SJSA1 (cell line): ENCODE results near the gene MRC2. TPM values are rescaled to one million over a fixed set of nuclear protein-coding genes. Genes with fewer than 3 reads are reported as not detected.
"Not testable (repeated sequence)": the region's sequence is repeated elsewhere in the genome, so short reads cannot be mapped to it uniquely, and the experiment has no call there.

Experiments
- DNase-seq, 2 experiments: peaks; one replicate each; pipeline ENCODE4 v3.0.0-alpha.2; 2015 to 2020; ENCODE audit warnings: low spot score in 2 of 2, low read depth in 1 of 2
- H3K27ac ChIP-seq: fragments of 250-450 bp; sonication (Bioruptor Pico); 2 replicates; pipeline ENCODE4 v1.5.1; 2020; ENCODE audit warnings: mild to moderate bottlenecking, moderate library complexity
- H3K27me3 ChIP-seq: fragments of 250-450 bp; sonication (Bioruptor Pico); replicated peaks from 2 replicates; pipeline ENCODE4 v1.5.1; 2020; ENCODE audit warnings: mild to moderate bottlenecking, moderate library complexity
- H3K36me3 ChIP-seq: fragments of 250-450 bp; sonication (Bioruptor Pico); 2 replicates; pipeline ENCODE4 v1.5.1; 2020; ENCODE audit warnings: mild to moderate bottlenecking
- H3K4me1 ChIP-seq: fragments of 250-450 bp; sonication (Bioruptor Pico); replicated peaks from 2 replicates; pipeline ENCODE4 v1.6.1; 2021; ENCODE audit warnings: mild to moderate bottlenecking
- H3K4me3 ChIP-seq: fragments of 250-450 bp; sonication (Bioruptor Pico); 2 replicates; pipeline ENCODE4 v1.5.1; 2020; ENCODE audit warnings: mild to moderate bottlenecking
- H3K9me3 ChIP-seq: fragments of 250-450 bp; sonication (Bioruptor Pico); replicated peaks from 2 replicates; pipeline ENCODE4 v1.5.1; 2020; ENCODE audit warnings: mild to moderate bottlenecking
- total RNA-seq: library from RNA; depleted of rRNA; stranded (reverse); fragments of >200 nt; shearing (Covaris generic); gene quantifications from 2 replicates; pipeline ENCODE4 v1.2.3, GENCODE V29; 2014

MRC2 gene
- total RNA-seq, 1 experiment from 2014 or later: 202 TPM

GRCh38 chr17:62676952-62677596, 49.6 kb downstream of the MRC2 start:
- Histone ChIP-seq H3K4me3 (no peak overlapping the region), H3K27me3 (no peaks in the 10 kb centered on the region), H3K36me3 (peaks cover 96% of the 10 kb centered on the region), H3K9me3 (no peaks in the 10 kb centered on the region), H3K27ac (no peak overlapping the region), H3K4me1 (no peaks in the 10 kb centered on the region)
- no peak for DNase-seq

GRCh38 chr17:62678214-62678919, 50.9 kb downstream of the MRC2 start:
- DNase-seq: no peak
- no peaks in the 10 kb centered on the region for H3K27me3 ChIP-seq
- peaks cover 94% of the 10 kb centered on the region for H3K36me3 ChIP-seq
- no peaks in the 10 kb centered on the region for H3K4me1 ChIP-seq
- no peak overlapping the region for H3K4me3 ChIP-seq
- no peaks in the 10 kb centered on the region for H3K9me3 ChIP-seq
- H3K27ac ChIP-seq: no peak overlapping the region

GRCh38 chr17:62679866-62680377, 52.5 kb downstream of the MRC2 start:
- no peak overlapping the region for H3K4me3 ChIP-seq
- no peak for DNase-seq
- H3K27ac ChIP-seq: no peak overlapping the region
- no peaks in the 10 kb centered on the region for H3K4me1 ChIP-seq
- no peaks in the 10 kb centered on the region for H3K27me3 ChIP-seq
- H3K36me3 ChIP-seq: peaks cover 92% of the 10 kb centered on the region
- no peaks in the 10 kb centered on the region for H3K9me3 ChIP-seq

- no peak overlapping the region for H3K4me3 ChIP-seq
- H3K4me1 ChIP-seq: no peaks in the 10 kb centered on the region
- no peak for DNase-seq
- no peaks in the 10 kb centered on the region for H3K27me3 ChIP-seq
- H3K36me3 ChIP-seq: peaks cover 91% of the 10 kb centered on the region
- no peaks in the 10 kb centered on the region for H3K9me3 ChIP-seq
- H3K27ac ChIP-seq: no peak overlapping the region
Measured at GRCh38 chr17:62680541-62681052, 53.1 kb downstream of the MRC2 start.

GRCh38 chr17:62681061-62681938, 53.8 kb downstream of the MRC2 start:
- H3K27me3 ChIP-seq: no peaks in the 10 kb centered on the region
- peaks cover 91% of the 10 kb centered on the region for H3K36me3 ChIP-seq
- no peaks in the 10 kb centered on the region for H3K9me3 ChIP-seq
- H3K27ac ChIP-seq: no peak overlapping the region
- H3K4me1 ChIP-seq: no peaks in the 10 kb centered on the region
- no peak overlapping the region for H3K4me3 ChIP-seq
- DNase-seq: no peak

- Histone ChIP-seq H3K36me3 (peaks cover 91% of the 10 kb centered on the region), H3K9me3 (no peaks in the 10 kb centered on the region)
Measured at GRCh38 chr17:62681939-62682381, 54.5 kb downstream of the MRC2 start.

GRCh38 chr17:62684179-62684578, 56.7 kb downstream of the MRC2 start:
- Histone ChIP-seq H3K36me3 (peaks cover 95% of the 10 kb centered on the region), H3K27ac (no peak overlapping the region), H3K27me3 (no peaks in the 10 kb centered on the region), H3K9me3 (no peaks in the 10 kb centered on the region), H3K4me1 (no peaks in the 10 kb centered on the region), H3K4me3 (no peak overlapping the region)
- DNase-seq: no peak

More at GRCh38 chr17:62681939-62682381, 54.5 kb downstream of the MRC2 start:
- no peak for DNase-seq
- H3K4me1 ChIP-seq: no peaks in the 10 kb centered on the region
- H3K4me3 ChIP-seq: no peak overlapping the region
- no peaks in the 10 kb centered on the region for H3K27me3 ChIP-seq
- H3K27ac ChIP-seq: no peak overlapping the region

GRCh38 chr17:62687997-62688396, 60.5 kb downstream of the MRC2 start:
- no peak for DNase-seq
- no peak overlapping the region for H3K4me3 ChIP-seq
- no peaks in the 10 kb centered on the region for H3K9me3 ChIP-seq
- H3K27ac ChIP-seq: no peak overlapping the region
- H3K4me1 ChIP-seq: no peaks in the 10 kb centered on the region
- no peaks in the 10 kb centered on the region for H3K27me3 ChIP-seq
- H3K36me3 ChIP-seq: peaks cover 95% of the 10 kb centered on the region

- no peaks in the 10 kb centered on the region for H3K27me3 ChIP-seq
- no peaks in the 10 kb centered on the region for H3K4me1 ChIP-seq
- H3K9me3 ChIP-seq: no peaks in the 10 kb centered on the region
- no peak overlapping the region for H3K27ac ChIP-seq
- no peak overlapping the region for H3K4me3 ChIP-seq
- peaks cover 94% of the 10 kb centered on the region for H3K36me3 ChIP-seq
- no peak for DNase-seq
Measured at GRCh38 chr17:62688398-62689160, 61.1 kb downstream of the MRC2 start.

GRCh38 chr17:62689441-62690167, 62.1 kb downstream of the MRC2 start:
- H3K27me3 ChIP-seq: no peaks in the 10 kb centered on the region
- no peaks in the 10 kb centered on the region for H3K4me1 ChIP-seq
- H3K9me3 ChIP-seq: no peaks in the 10 kb centered on the region
- no peak for DNase-seq
- no peak overlapping the region for H3K27ac ChIP-seq
- H3K4me3 ChIP-seq: no peak overlapping the region
- H3K36me3 ChIP-seq: peaks cover 89% of the 10 kb centered on the region

GRCh38 chr17:62690168-62690897, 62.9 kb downstream of the MRC2 start:
- Histone ChIP-seq H3K4me3 (no peak overlapping the region), H3K27me3 (no peaks in the 10 kb centered on the region), H3K9me3 (0 out of 2 replicates have a peak, but pooled peaks cover 4% of the 10 kb centered on the region), H3K4me1 (no peaks in the 10 kb centered on the region), H3K27ac (no peak overlapping the region), H3K36me3 (peaks cover 84% of the 10 kb centered on the region)
- no peak for DNase-seq

GRCh38 chr17:62691589-62691915, 64.1 kb downstream of the MRC2 start:
- H3K27me3 ChIP-seq, H3K27ac ChIP-seq, H3K9me3 ChIP-seq, DNase-seq, H3K4me1 ChIP-seq, H3K4me3 ChIP-seq: not testable (repeated sequence)
- H3K36me3 ChIP-seq: peaks cover 71% of the 10 kb centered on the region
